Prostate gland (tissue), 2 donors: ENCODE measurements around the gene NUP58. TPM values are rescaled to one million over a fixed set of nuclear protein-coding genes. Genes with fewer than 3 reads are reported as not detected.

ENCODE experiments used
- DNase-seq: peaks from one replicate; pipeline ENCODE4 v3.0.0-alpha.2; 2019; ENCODE audit warnings: low spot score
- H3K27ac ChIP-seq, 2 donors: fragments of 200-600 bp; sonication (generic); 2 replicates each; pipeline ENCODE4 v1.5.1; 2017 to 2019
- H3K27me3 ChIP-seq: fragments of 200-600 bp; sonication (generic); replicated peaks from 2 replicates; pipeline ENCODE4 v1.5.1; 2019; ENCODE audit not compliant: insufficient read depth
- H3K36me3 ChIP-seq, 2 donors: fragments of 200-600 bp; sonication (generic); 1 replicate in 1 of 2; 2 replicates in 1 of 2; pipeline versions ENCODE4 v1.5.1 to v1.8.1; 2017 to 2019
- H3K4me1 ChIP-seq: fragments of 200-600 bp; sonication (generic); replicated peaks from 2 replicates; pipeline ENCODE4 v1.5.1; 2019
- H3K4me3 ChIP-seq, 2 donors: fragments of 200-600 bp; sonication (generic); 2 replicates each; pipeline ENCODE4 v1.5.1; 2017 to 2019
- H3K9me3 ChIP-seq: fragments of 200-600 bp; sonication (generic); 2 replicates; pipeline ENCODE4 v1.5.1; 2017
- CTCF ChIP-seq, 4 experiments: fragments of 200-600 bp in 2 of 4; fragments of 450-650 bp in 2 of 4; sonication (generic) in 2 of 4; IDR thresholded peaks; 1 replicate in 3 of 4; 2 replicates in 1 of 4; pipeline ENCODE4 v1.5.1; 2016 to 2019; ENCODE audit warnings: antibody characterized with exemption in 4 of 4, mild to moderate bottlenecking in 2 of 4, moderate library complexity in 2 of 4
- POLR2A ChIP-seq: fragments of 450-650 bp; IDR thresholded peaks from one replicate; pipeline ENCODE4 v1.6.1; 2016; ENCODE audit warnings: antibody characterized with exemption, mild to moderate bottlenecking
- POLR2AphosphoS5 ChIP-seq: sonication (generic); formaldehyde crosslinking; IDR thresholded peaks from one replicate; pipeline ENCODE4 v1.6.1; 2017; ENCODE audit warnings: antibody characterized with exemption
- WGBS: methylation state at CpG from one replicate; pipeline ENCODE4 v1.1.5; 2018; 5-methylcytosine and 5-hydroxymethylcytosine counted together
- intact Hi-C: fragments of 100-400 bp; cut with DNase I; formaldehyde crosslinking; loops from one replicate; pipeline ENCODE4 v1.14.2; 2022
- total RNA-seq, 2 donors: library from RNA; depleted of rRNA; stranded (reverse); fragments of >200 nt; gene quantifications; one replicate each; pipeline ENCODE4 v1.1.0, GENCODE V29; 2016

The NUP58 gene
- total RNA-seq, 2 donors from 2014 or later: 35.6 to 143 TPM

- intact Hi-C loops: no loop called here
- no peaks in the 10 kb centered on the region for H3K4me1 ChIP-seq
- no peak overlapping the region for H3K4me3 ChIP-seq
- no peaks in the 10 kb centered on the region for H3K9me3 ChIP-seq
- no peak for TF ChIP-seq POLR2AphosphoS5
- TF ChIP-seq CTCF (IDR thresholded peaks at IDR 0.05): no peak
- TF ChIP-seq POLR2A: no peak
- no peak overlapping the region for H3K27ac ChIP-seq
- peaks cover 0 to 4% of the 10 kb centered on the region in 2 donors for H3K36me3 ChIP-seq
- WGBS: 95% methylated on average over 4 of the region's 4 CpGs
- H3K27me3 ChIP-seq: no peaks in the 10 kb centered on the region
- no peak for DNase-seq
Observed at GRCh38 chr13:25262261-25262660, 39.2 kb upstream of the NUP58 start.

- no peak overlapping the region for H3K27ac ChIP-seq
- H3K36me3 ChIP-seq: peaks cover 0 to 4% of the 10 kb centered on the region in 2 donors
- no peaks in the 10 kb centered on the region for H3K9me3 ChIP-seq
- no peak overlapping the region for H3K4me3 ChIP-seq
- no peak for DNase-seq
- TF ChIP-seq POLR2A: no peak
- no peak for TF ChIP-seq CTCF (IDR thresholded peaks at IDR 0.05)
- no peak for TF ChIP-seq POLR2AphosphoS5
- H3K27me3 ChIP-seq: no peaks in the 10 kb centered on the region
- 89% methylated on average over 5 of the region's 5 CpGs for WGBS
- intact Hi-C loops: no loop called here
- no peaks in the 10 kb centered on the region for H3K4me1 ChIP-seq
Observed at GRCh38 chr13:25266706-25267105, 34.7 kb upstream of the NUP58 start.

- Histone ChIP-seq H3K4me3 (no peak overlapping the region), H3K4me1 (no peaks in the 10 kb centered on the region), H3K36me3 (peaks cover 0 to 4% of the 10 kb centered on the region in 2 donors), H3K27me3 (no peaks in the 10 kb centered on the region), H3K9me3 (no peaks in the 10 kb centered on the region), H3K27ac (no peak overlapping the region)
- 89% methylated on average over 1 of the region's 1 CpG for WGBS
- DNase-seq: no peak
- intact Hi-C loops: no loop called here
- TF ChIP-seq CTCF (IDR thresholded peaks at IDR 0.05) (no peak), POLR2A (no peak), POLR2AphosphoS5 (no peak)
Observed at GRCh38 chr13:25267715-25268114, 33.7 kb upstream of the NUP58 start.

GRCh38 chr13:25268561-25268960 lies 32.9 kb upstream of the NUP58 start:
- H3K9me3 ChIP-seq: no peaks in the 10 kb centered on the region
- no peak for DNase-seq
- WGBS: 95% methylated on average over 6 of the region's 6 CpGs
- no peaks in the 10 kb centered on the region for H3K27me3 ChIP-seq
- no peak overlapping the region for H3K4me3 ChIP-seq
- peaks cover 0 to 4% of the 10 kb centered on the region in 2 donors for H3K36me3 ChIP-seq
- intact Hi-C loops: no loop called here
- H3K27ac ChIP-seq: no peak overlapping the region
- H3K4me1 ChIP-seq: no peaks in the 10 kb centered on the region
- TF ChIP-seq CTCF (IDR thresholded peaks at IDR 0.05) (no peak), POLR2A (no peak)

- intact Hi-C loops: no loop called here
- Histone ChIP-seq H3K27me3 (no peaks in the 10 kb centered on the region), H3K4me3 (no peak overlapping the region), H3K4me1 (no peaks in the 10 kb centered on the region), H3K36me3 (no peaks in the 10 kb centered on the region), H3K27ac (no peak overlapping the region), H3K9me3 (no peaks in the 10 kb centered on the region)
- WGBS: 93% methylated on average over 2 of the region's 2 CpGs
- DNase-seq: no peak
- no peak for TF ChIP-seq CTCF (IDR thresholded peaks at IDR 0.05)
- TF ChIP-seq POLR2A: no peak
- no peak for TF ChIP-seq POLR2AphosphoS5
Observed at GRCh38 chr13:25276748-25277147, 24.7 kb upstream of the NUP58 start.
